PC-3 (cell line): ENCODE data around the gene DLG2. TPM values are rescaled to one million over a fixed set of nuclear protein-coding genes. Genes with fewer than 3 reads are reported as not detected.

Experiments
- ATAC-seq: fragments of 200-7000 bp; cut with Tn5 transposase; 2 replicates; pipeline ENCODE4 v1.9.1; 2020; ENCODE audit warnings: mild to moderate bottlenecking, moderate library complexity
- BruUV-seq: library from RNA; stranded (reverse); fragments of 400-500 nt; replicated peaks from 2 replicates; lab custom pipeline; 2021; lab: Mats Ljungman, UMichigan
- CTCF ChIA-PET: fragments of 300-600 bp; sonication (Branson Sonifier 250); formaldehyde crosslinking; loops from one replicate; lab custom pipeline; 2022; ENCODE audit warnings: antibody characterized with exemption; lab: Charles Lee
- POLR2A ChIA-PET: fragments of 300-600 bp; sonication (Branson Sonifier 250); formaldehyde crosslinking; loops from one replicate; lab custom pipeline; 2022; ENCODE audit warnings: antibody characterized with exemption; ENCODE audit not compliant: unreplicated experiment; lab: Charles Lee
- DNase-seq: peaks from one replicate; pipeline ENCODE4 v3.0.0-alpha.2; 2015
- H2AFZ ChIP-seq: fragments of 300-600 bp; sonication (generic); 2 replicates; pipeline ENCODE4 v1.6.0; 2016; ENCODE audit warnings: antibody characterized with exemption, low read length
- H3F3A ChIP-seq: fragments of 300-600 bp; sonication (generic); one replicate; pipeline ENCODE4 v1.6.0; 2017; ENCODE audit warnings: antibody characterized with exemption, low read length, control low read depth, mild to moderate bottlenecking; ENCODE audit not compliant: unreplicated experiment
- H3K27ac ChIP-seq: fragments of 300-600 bp; sonication (generic); 2 replicates; pipeline ENCODE4 v1.5.1; 2016; ENCODE audit warnings: mild to moderate bottlenecking, low read length
- H3K27me3 ChIP-seq: fragments of 300-600 bp; sonication (generic); 2 replicates; pipeline ENCODE4 v1.6.1; 2016; ENCODE audit warnings: low read length, mixed read lengths
- H3K36me3 ChIP-seq: fragments of 300-600 bp; sonication (generic); 2 replicates; pipeline ENCODE4 v1.6.1; 2016; ENCODE audit warnings: low read depth, mixed run types, low read length, mixed read lengths
- H3K4me1 ChIP-seq: fragments of 300-600 bp; sonication (generic); 2 replicates; pipeline ENCODE4 v1.5.1; 2016; ENCODE audit warnings: low read length; ENCODE audit not compliant: insufficient read depth
- H3K4me2 ChIP-seq: fragments of 300-600 bp; sonication (generic); 2 replicates; pipeline ENCODE4 v1.6.0; 2016; ENCODE audit warnings: low read length
- H3K4me3 ChIP-seq: fragments of 300-600 bp; sonication (generic); 2 replicates; pipeline ENCODE4 v1.5.1; 2016; ENCODE audit warnings: mild to moderate bottlenecking, low read length, mixed read lengths
- H3K79me2 ChIP-seq: fragments of 300-600 bp; sonication (generic); 2 replicates; pipeline ENCODE4 v1.6.1; 2017; ENCODE audit warnings: low read length, mixed read lengths
- H3K9ac ChIP-seq: fragments of 300-600 bp; sonication (generic); 2 replicates; pipeline ENCODE4 v1.6.0; 2016; ENCODE audit warnings: mild to moderate bottlenecking, low read length
- H3K9me2 ChIP-seq: fragments of 300-600 bp; sonication (generic); replicated peaks from 2 replicates; pipeline ENCODE4 v1.6.1; 2016; ENCODE audit warnings: mixed run types, low read length, mixed read lengths
- H3K9me3 ChIP-seq: fragments of 300-600 bp; sonication (generic); 2 replicates; pipeline ENCODE4 v1.6.1; 2016; ENCODE audit warnings: low read length, mixed read lengths
- H4K20me1 ChIP-seq: fragments of 300-600 bp; sonication (generic); 2 replicates; pipeline ENCODE4 v1.6.1; 2016; ENCODE audit warnings: low read length, mixed read lengths
- CTCF ChIP-seq: fragments of 300-600 bp; sonication (generic); conservative IDR thresholded peaks from 2 replicates; pipeline ENCODE4 v1.5.1; 2017; ENCODE audit warnings: antibody characterized with exemption, low read depth, mild to moderate bottlenecking, low read length
- EZH2 ChIP-seq: fragments of 300-600 bp; sonication (generic); IDR thresholded peaks from one replicate; pipeline ENCODE4 v1.6.1; 2017; ENCODE audit warnings: antibody characterized with exemption, mild to moderate bottlenecking, low read length; ENCODE audit not compliant: unreplicated experiment
- EZH2phosphoT487 ChIP-seq: fragments of 300-600 bp; sonication (generic); IDR thresholded peaks from 2 replicates; pipeline ENCODE4 v1.6.1; 2018; ENCODE audit warnings: mild to moderate bottlenecking, antibody characterized with exemption, low read length, borderline replicate concordance
- intact Hi-C: fragments of 100-400 bp; cut with micrococcal nuclease; formaldehyde crosslinking; loops from 2 replicates; pipeline ENCODE4 v1.9.0; 2023
- total RNA-seq: library from RNA; depleted of rRNA; stranded (reverse); fragments of >200 nt; gene quantifications from 2 replicates; pipeline ENCODE4 v1.2.3, GENCODE V29; 2014

DLG2 gene
- total RNA-seq, 1 experiment from 2014 or later = 0.58 TPM

DNA sequence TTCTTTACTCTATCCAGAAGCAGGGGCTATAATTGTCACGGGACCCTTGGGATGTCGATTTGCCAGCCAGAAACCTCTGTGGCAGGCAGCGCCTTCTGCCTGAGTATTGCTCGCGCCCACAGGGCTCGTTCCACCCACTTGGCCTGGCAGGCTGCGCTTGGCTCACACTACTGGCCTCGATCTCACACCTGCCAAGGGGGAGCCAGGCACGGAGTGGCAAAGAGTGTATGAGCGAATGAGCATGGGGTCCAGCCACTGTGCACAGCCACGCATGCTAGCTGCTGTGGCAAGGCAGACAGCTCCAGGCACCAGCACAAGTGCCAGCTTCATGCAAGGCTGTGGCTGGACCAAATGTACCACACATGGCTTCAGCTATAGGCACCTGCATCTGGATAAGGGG is 599.8 kb downstream of the DLG2 start:
- intact Hi-C loops = no loop called here
- ChIA-PET CTCF (no interaction called here), POLR2A (no interaction called here)
- DNase-seq (no peak), ATAC-seq (no peak)
- H3K9me2 ChIP-seq = 0 out of 2 replicates have a peak, but pooled peaks cover 4% of the 10 kb centered on the region
- no peaks in the 10 kb centered on the region for H3F3A ChIP-seq
- H3K27ac ChIP-seq = no peak overlapping the region
- no peaks in the 10 kb centered on the region for H3K9me3 ChIP-seq
- no peak overlapping the region for H3K4me3 ChIP-seq
- no TSS peak for BruUV-seq
- H3K79me2 ChIP-seq = no peaks in the 10 kb centered on the region
- H3K9ac ChIP-seq = no peak overlapping the region
- H3K4me2 ChIP-seq = no peak overlapping the region
- no peaks in the 10 kb centered on the region for H3K36me3 ChIP-seq
- no peak overlapping the region for H2AFZ ChIP-seq
- peaks cover 25% of the 10 kb centered on the region; the same call in 1 of the 2 replicates for H3K27me3 ChIP-seq
- TF ChIP-seq CTCF (no peak), EZH2 (no peak), EZH2phosphoT487 (no peak)
- H3K4me1 ChIP-seq = peaks cover 13% of the 10 kb centered on the region
- H4K20me1 ChIP-seq = no peaks in the 10 kb centered on the region

DNA sequence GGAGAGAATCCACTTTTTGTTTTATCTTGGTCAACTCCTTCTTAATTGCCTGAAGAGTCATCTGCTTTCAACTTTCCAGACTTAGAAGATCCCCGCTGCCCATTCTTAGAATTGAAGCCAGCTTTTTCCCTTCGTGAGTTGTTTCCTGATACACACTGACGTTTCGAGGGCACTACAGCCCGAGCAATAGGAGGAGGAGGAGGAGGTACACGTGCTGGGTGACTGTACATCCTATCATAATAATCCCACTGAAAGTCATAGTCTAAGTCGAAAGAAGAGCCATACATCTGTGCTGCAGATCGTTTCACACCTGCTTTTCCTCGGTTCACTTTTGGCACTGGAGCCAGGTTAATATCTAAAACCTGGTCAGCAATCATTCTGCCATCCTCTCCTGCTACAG is 606.1 kb downstream of the DLG2 start:
- H3K36me3 ChIP-seq = no peaks in the 10 kb centered on the region
- H3K9ac ChIP-seq = no peak overlapping the region
- no peaks in the 10 kb centered on the region for H3K4me1 ChIP-seq
- no peaks in the 10 kb centered on the region for H3F3A ChIP-seq
- BruUV-seq = no TSS peak
- ATAC-seq (no peak), DNase-seq (no peak)
- H3K4me3 ChIP-seq = no peak overlapping the region
- H2AFZ ChIP-seq = no peak overlapping the region
- no peaks in the 10 kb centered on the region for H3K9me2 ChIP-seq
- no peaks in the 10 kb centered on the region for H3K79me2 ChIP-seq
- H3K27me3 ChIP-seq = peaks cover 66% of the 10 kb centered on the region
- no peaks in the 10 kb centered on the region for H4K20me1 ChIP-seq
- CTCF ChIA-PET = no interaction called here
- intact Hi-C loops = no loop called here
- no peaks in the 10 kb centered on the region for H3K9me3 ChIP-seq
- no peak overlapping the region for H3K4me2 ChIP-seq
- TF ChIP-seq EZH2phosphoT487 (no peak), EZH2 (no peak), CTCF (no peak)
- POLR2A ChIA-PET = no interaction called here
- no peak overlapping the region for H3K27ac ChIP-seq

DNA sequence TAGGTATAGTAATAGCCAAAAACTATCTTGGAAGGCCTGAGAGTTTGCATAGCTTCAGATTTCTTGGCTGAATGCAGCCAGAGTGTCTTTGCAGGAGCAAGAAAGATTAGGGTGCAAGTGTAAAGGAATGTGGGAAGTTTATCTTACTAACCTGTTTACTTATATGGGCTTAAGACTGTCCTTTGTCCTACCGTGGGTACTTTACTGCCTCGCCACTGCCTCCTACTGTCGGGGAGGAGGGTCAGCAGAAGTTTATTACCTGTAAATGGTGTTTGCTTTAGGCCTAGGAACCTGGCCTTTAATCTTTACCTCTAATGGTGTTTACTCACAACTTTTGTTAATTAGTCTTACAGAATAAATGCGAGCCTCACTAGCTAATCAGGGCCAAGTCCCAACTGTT is 633.8 kb downstream of the DLG2 start:
- intact Hi-C loops = loop anchor here (1.0 kb wide), 1 partner anchor 213 kb away; no protein-coding TSS in a partner anchor
- H3K9me2 ChIP-seq = no peaks in the 10 kb centered on the region
- BruUV-seq = no TSS peak
- POLR2A ChIA-PET = no interaction called here
- no peaks in the 10 kb centered on the region for H3K9me3 ChIP-seq
- H4K20me1 ChIP-seq = no peaks in the 10 kb centered on the region
- no peaks in the 10 kb centered on the region for H3K36me3 ChIP-seq
- H3K9ac ChIP-seq = no peak overlapping the region
- H3K27me3 ChIP-seq = no peaks in the 10 kb centered on the region
- CTCF ChIA-PET = no interaction called here
- no peak overlapping the region for H3K4me3 ChIP-seq
- H3K4me1 ChIP-seq = no peaks in the 10 kb centered on the region
- DNase-seq (peak; percentile 63), ATAC-seq (peak; percentile 76)
- H2AFZ ChIP-seq = no peak overlapping the region
- no peaks in the 10 kb centered on the region for H3K79me2 ChIP-seq
- H3K27ac ChIP-seq = no peak overlapping the region
- no peak overlapping the region for H3K4me2 ChIP-seq
- H3F3A ChIP-seq = no peaks in the 10 kb centered on the region
- TF ChIP-seq CTCF (peak; percentile 88), EZH2phosphoT487 (no peak), EZH2 (no peak)
